HepG2 (cell line): ENCODE measurements around the gene HARS2. TPM values are rescaled to one million over a fixed set of nuclear protein-coding genes. Genes with fewer than 3 reads are reported as not detected.

Experiments used
- CHD4 ChIP-seq: fragments of 200-600 bp; sonication (generic); IDR thresholded peaks from 2 replicates; pipeline ENCODE4 v1.7.0; 2017; ENCODE audit warnings: mild to moderate bottlenecking, low read length, borderline replicate concordance
- CSRNP2 ChIP-seq: sonication (generic); formaldehyde crosslinking; conservative IDR thresholded peaks from 2 replicates; pipeline ENCODE4 v1.8.0; 2022; ENCODE audit warnings: low read depth, missing genetic modification reagents
- DMTF1 ChIP-seq: sonication (generic); formaldehyde crosslinking; IDR thresholded peaks from 2 replicates; pipeline ENCODE4 v1.4.0; 2020; ENCODE audit warnings: mild to moderate bottlenecking, missing genetic modification reagents
- DRAP1 ChIP-seq: IDR thresholded peaks from 2 replicates; pipeline ENCODE4 v1.6.1; 2016; ENCODE audit warnings: missing genetic modification reagents, missing compliant biosample characterization
- FOXK2 ChIP-seq: fragments of 450-650 bp; IDR thresholded peaks from 2 replicates; pipeline ENCODE4 v1.6.1; 2016
- MXD1 ChIP-seq: sonication (generic); formaldehyde crosslinking; IDR thresholded peaks from 2 replicates; pipeline ENCODE4 v1.4.0; 2020; ENCODE audit warnings: mild to moderate bottlenecking, missing genetic modification reagents
- SP2 ChIP-seq: sonication (generic); formaldehyde crosslinking; IDR thresholded peaks from 2 replicates; pipeline ENCODE4 v1.5.1; 2020; ENCODE audit warnings: mild to moderate bottlenecking, missing genetic modification reagents
- ZBTB8A ChIP-seq: sonication (generic); formaldehyde crosslinking; IDR thresholded peaks from 2 replicates; pipeline ENCODE4 v1.4.0; 2020; ENCODE audit warnings: mild to moderate bottlenecking, low read depth, missing genetic modification reagents, borderline replicate concordance
- ZNF280D ChIP-seq: sonication (generic); formaldehyde crosslinking; IDR thresholded peaks from 2 replicates; pipeline ENCODE4 v1.5.1; 2020; ENCODE audit warnings: mild to moderate bottlenecking, missing genetic modification reagents
- ZNF362 ChIP-seq: sonication (generic); formaldehyde crosslinking; IDR thresholded peaks from 2 replicates; pipeline ENCODE4 v1.4.0; 2020; ENCODE audit warnings: missing genetic modification reagents, mild to moderate bottlenecking, borderline replicate concordance
- ZNF800 ChIP-seq: sonication (generic); formaldehyde crosslinking; IDR thresholded peaks from 2 replicates; pipeline ENCODE4 v1.4.0; 2020; ENCODE audit warnings: missing genetic modification reagents
- ZNF891 ChIP-seq: sonication (generic); formaldehyde crosslinking; IDR thresholded peaks from 2 replicates; pipeline ENCODE4 v1.5.0; 2020; ENCODE audit warnings: mild to moderate bottlenecking, missing genetic modification reagents
- polyA plus RNA-seq, 8 experiments: library from polyadenylated mRNA; depleted of rRNA in 3 of 8; stranded (reverse) in 7 of 8; unstranded in 1 of 8; fragments of >200 nt; fragmentation: Illumina TruSeq in 4 of 8; extraction: Trizol in 4 of 8; gene quantifications; 2 replicates each; pipeline versions ENCODE4 v1.2.1 to v1.2.3, GENCODE V29; 2011 to 2016; ENCODE audit warnings: low read depth in 4 of 8, missing spikeins in 1 of 8, mixed read lengths in 1 of 8; ENCODE audit not compliant: insufficient read depth in 1 of 8
- total RNA-seq, 5 experiments: library from RNA; depleted of rRNA; stranded (reverse); fragments of >200 nt; fragmentation: Illumina TruSeq; extraction: Trizol; gene quantifications; 2 replicates each; pipeline ENCODE4 v1.2.3, GENCODE V29; 2016; ENCODE audit warnings: low read depth in 1 of 5

HARS2 gene
- total and polyA plus RNA-seq, 2 of the 13 experiments (the other 11 are each of a cell fraction or from before 2014, with no cell fraction given) = 17.9 to 25.8 TPM

- TF ChIP-seq SP2 (CRISPR knock-in tag) (0 out of 2 replicates have a peak, but pooled peaks have one; percentile 60), CSRNP2 (CRISPR knock-in tag) (no peak), ZNF280D (CRISPR knock-in tag) (peak; percentile 79), CHD4 (no peak), FOXK2 (no peak; the same call in 1 of the 2 replicates), ZBTB8A (CRISPR knock-in tag) (no peak), ZNF800 (CRISPR knock-in tag) (peak; percentile 60; the same call in 1 of the 2 replicates), MXD1 (CRISPR knock-in tag) (peak; percentile 90), ZNF362 (no peak; the same call in 1 of the 2 replicates), ZNF891 (CRISPR knock-in tag) (0 out of 2 replicates have a peak, but pooled peaks have one; percentile 33), DRAP1 (peak; percentile 72), DMTF1 (CRISPR knock-in tag) (no peak)
Observed at GRCh38 chr5:140690941-140691924, at the start of gene HARS2, which contains the start of gene HARS1 (continued).
